ENCODE measurements around the gene RAPGEF4. TPM values are rescaled to one million over a fixed set of nuclear protein-coding genes. Genes with fewer than 3 reads are reported as not detected.

Gene RAPGEF4
- total RNA-seq, 1 experiment from 2014 or later = 1.4 TPM

DNA sequence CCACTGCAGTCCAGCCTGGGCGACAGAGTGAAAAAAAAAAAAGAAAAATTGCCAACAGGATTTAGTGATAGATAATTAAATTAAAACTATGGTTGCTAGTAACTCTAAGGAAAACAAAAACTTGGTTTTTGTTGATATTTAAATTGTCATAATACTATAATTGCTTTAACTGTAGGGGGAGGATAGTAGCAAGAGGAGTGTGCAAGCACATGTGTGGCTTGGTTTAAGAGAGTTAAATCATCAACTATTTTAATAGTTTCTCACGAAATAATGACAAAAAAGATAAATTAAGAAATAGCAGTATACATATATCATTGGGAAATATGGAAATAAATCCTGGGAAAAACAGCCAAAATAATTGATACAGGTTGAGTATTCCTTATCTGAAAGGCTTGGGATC lies 27.4 kb upstream of the RAPGEF4 start:
- H3K79me2 ChIP-seq (ENCODE audit: insufficient read depth, low read length) = no peaks in the 10 kb centered on the region
- H2BK120ac ChIP-seq (ENCODE audit: low read depth, low read length, poor library complexity, severe bottlenecking) = no peak overlapping the region
- Mint-ChIP-seq H3K9me3 (peaks cover 0 to 3% of the 10 kb centered on the region in 2 experiments; a peak in 1 of 5 replicates), H3K4me3 (no peak overlapping the region), H3K27me3 (ENCODE audit: low read depth) (no peaks in the 10 kb centered on the region; the same call in 1 of the 2 replicates), H3K4me1 (0 out of 4 replicates have a peak, but pooled peaks cover 0 to 2% of the 10 kb centered on the region in 2 experiments), H3K27ac (no peak overlapping the region), H3K36me3 (ENCODE audit: insufficient read depth in 1 of 3, low read depth in 3 of 3) (no peaks in the 10 kb centered on the region)
- H2BK20ac ChIP-seq (ENCODE audit: low read depth, low read length, poor library complexity, severe bottlenecking) = no peak overlapping the region
- no peak overlapping the region for H4K8ac ChIP-seq (replicated peaks; ENCODE audit: insufficient read length, low read depth, low read length)
- H3K23ac ChIP-seq (ENCODE audit: insufficient read length, low read depth, low read length) = no peak overlapping the region
- no peak overlapping the region for H4K91ac ChIP-seq (ENCODE audit: insufficient read length, low read depth, low read length)
- no peak overlapping the region for H2BK15ac ChIP-seq (ENCODE audit: low read depth, low read length)
- H2BK12ac ChIP-seq (ENCODE audit: insufficient read length, low read depth, low read length) = no peak overlapping the region
- H2BK5ac ChIP-seq (ENCODE audit: insufficient read length, low read length) = no peak overlapping the region
- H3K18ac ChIP-seq (ENCODE audit: insufficient read length, low read depth, low read length) = no peak overlapping the region
- no peak overlapping the region for H3K4ac ChIP-seq (ENCODE audit: low read depth, low read length)
- DNase-seq = no peak
- no peak overlapping the region for H3T11ph ChIP-seq (ENCODE audit: low read length)
- WGBS (ENCODE audit: extremely low coverage, insufficient read length, low lambda C conversion rate) = no CpG with 5 or more reads among the region's 2 CpGs
- H3K23me2 ChIP-seq (ENCODE audit: insufficient read length, low read depth, low read length, poor library complexity, severe bottlenecking) = no peaks in the 10 kb centered on the region
- H2AK5ac ChIP-seq (ENCODE audit: insufficient read length, low read length) = no peak overlapping the region
- H3K4me2 ChIP-seq (ENCODE audit: insufficient read depth, insufficient read length, low read length) = no peak overlapping the region
- H3K9ac ChIP-seq (ENCODE audit: extremely low read depth, insufficient read length, low read length) = no peak overlapping the region
- H3K14ac ChIP-seq (ENCODE audit: insufficient read depth, low read length) = no peak overlapping the region
- no peaks in the 10 kb centered on the region for H3K4me1 ChIP-seq (ENCODE audit: insufficient read depth, low read length)
- TF ChIP-seq, protein P1, sequence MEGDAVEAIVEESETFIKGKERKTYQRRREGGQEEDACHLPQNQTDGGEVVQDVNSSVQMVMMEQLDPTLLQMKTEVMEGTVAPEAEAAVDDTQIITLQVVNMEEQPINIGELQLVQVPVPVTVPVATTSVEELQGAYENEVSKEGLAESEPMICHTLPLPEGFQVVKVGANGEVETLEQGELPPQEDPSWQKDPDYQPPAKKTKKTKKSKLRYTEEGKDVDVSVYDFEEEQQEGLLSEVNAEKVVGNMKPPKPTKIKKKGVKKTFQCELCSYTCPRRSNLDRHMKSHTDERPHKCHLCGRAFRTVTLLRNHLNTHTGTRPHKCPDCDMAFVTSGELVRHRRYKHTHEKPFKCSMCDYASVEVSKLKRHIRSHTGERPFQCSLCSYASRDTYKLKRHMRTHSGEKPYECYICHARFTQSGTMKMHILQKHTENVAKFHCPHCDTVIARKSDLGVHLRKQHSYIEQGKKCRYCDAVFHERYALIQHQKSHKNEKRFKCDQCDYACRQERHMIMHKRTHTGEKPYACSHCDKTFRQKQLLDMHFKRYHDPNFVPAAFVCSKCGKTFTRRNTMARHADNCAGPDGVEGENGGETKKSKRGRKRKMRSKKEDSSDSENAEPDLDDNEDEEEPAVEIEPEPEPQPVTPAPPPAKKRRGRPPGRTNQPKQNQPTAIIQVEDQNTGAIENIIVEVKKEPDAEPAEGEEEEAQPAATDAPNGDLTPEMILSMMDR (conservative IDR thresholded peaks at IDR 0.05) = no peak
- H4K20me1 ChIP-seq (ENCODE audit: control insufficient read depth, insufficient read depth, insufficient read length) = no peaks in the 10 kb centered on the region
- no peak overlapping the region for H2AFZ ChIP-seq (ENCODE audit: low read length)
- no peak overlapping the region for H3K56ac ChIP-seq (ENCODE audit: insufficient read length, low read depth, low read length)
- no peak overlapping the region for H3K27ac ChIP-seq (ENCODE audit: insufficient read length, low read depth, low read length)
- no peak overlapping the region for H4K5ac ChIP-seq (ENCODE audit: insufficient read length, low read depth, low read length)
- H3K79me1 ChIP-seq (ENCODE audit: insufficient read depth, low read depth, low read length, poor library complexity, severe bottlenecking) = no peaks in the 10 kb centered on the region
- H3K27me3 ChIP-seq (ENCODE audit: insufficient read depth, low read length) = no peaks in the 10 kb centered on the region
- H3K9me3 ChIP-seq (ENCODE audit: control insufficient read depth, low read depth, low read length) = no peaks in the 10 kb centered on the region
